WTC11 (cell line): Measurements from ENCODE around the gene CDK6. TPM values are rescaled to one million over a fixed set of nuclear protein-coding genes. Genes with fewer than 3 reads are reported as not detected.
A peak's percentile ranks its signal among the peaks of the same experiment; 100 is the strongest.

Source experiments
- ATAC-seq: fragments of 200-7000 bp; cut with Tn5 transposase; 2 replicates; pipeline ENCODE4 v1.10.0; 2021; ENCODE audit warnings: mild to moderate bottlenecking, moderate library complexity
- CTCF ChIA-PET: fragments of 300-600 bp; sonication (Branson Sonifier 250); formaldehyde crosslinking; loops from one replicate; lab custom pipeline; 2021; ENCODE audit warnings: antibody characterized with exemption; lab: Charles Lee
- POLR2A ChIA-PET: fragments of 350-600 bp; sonication (Branson Sonifier 250); formaldehyde crosslinking; loops from one replicate; lab custom pipeline; 2021; ENCODE audit warnings: antibody characterized with exemption; lab: Charles Lee
- DNase-seq: peaks from one replicate; pipeline ENCODE4 v3.0.0; 2021; ENCODE audit warnings: low spot score
- H3K27ac Mint-ChIP-seq: 2 replicates; pipeline ENCODE4 v1.8.0; 2021; ENCODE audit warnings: mixed read lengths
- H3K27me3 Mint-ChIP-seq: 2 replicates; pipeline ENCODE4 v1.8.0; 2021; ENCODE audit warnings: low read depth, mild to moderate bottlenecking, moderate library complexity, mixed read lengths
- H3K36me3 Mint-ChIP-seq: 2 replicates; pipeline ENCODE4 v1.8.0; 2021; ENCODE audit warnings: mixed read lengths
- H3K4me1 Mint-ChIP-seq: 2 replicates; pipeline ENCODE4 v1.8.0; 2022; ENCODE audit warnings: mixed read lengths
- H3K4me3 Mint-ChIP-seq: 2 replicates; pipeline ENCODE4 v1.8.0; 2021; ENCODE audit warnings: mild to moderate bottlenecking, moderate library complexity, mixed read lengths
- H3K9me3 Mint-ChIP-seq: 2 replicates; pipeline ENCODE4 v1.8.0; 2021; ENCODE audit warnings: mixed read lengths
- AR ChIP-seq: fragments of 250-450 bp; sonication (Bioruptor Pico); IDR thresholded peaks from 2 replicates; pipeline ENCODE4 v1.9.0; 2021; ENCODE audit warnings: mild to moderate bottlenecking
- ATF3 ChIP-seq: sonication (generic); formaldehyde crosslinking; conservative IDR thresholded peaks from 2 replicates; pipeline ENCODE4 v1.8.1; 2022; ENCODE audit warnings: mild to moderate bottlenecking, missing genetic modification reagents
- E2F5 ChIP-seq: sonication (generic); formaldehyde crosslinking; IDR thresholded peaks from 2 replicates; pipeline ENCODE4 v1.8.1; 2022; ENCODE audit warnings: mild to moderate bottlenecking, moderate library complexity, missing genetic modification reagents
- FOXP4 ChIP-seq: sonication (generic); formaldehyde crosslinking; IDR thresholded peaks from 2 replicates; pipeline ENCODE4 v1.8.0; 2022; ENCODE audit warnings: mild to moderate bottlenecking, missing genetic modification reagents
- GABPB1 ChIP-seq: sonication (generic); formaldehyde crosslinking; IDR thresholded peaks from 2 replicates; pipeline ENCODE4 v1.8.1; 2023; ENCODE audit warnings: mild to moderate bottlenecking, missing genetic modification reagents
- IRF2 ChIP-seq: sonication (generic); formaldehyde crosslinking; IDR thresholded peaks from 2 replicates; pipeline ENCODE4 v1.8.0; 2022; ENCODE audit warnings: low read depth, missing genetic modification reagents, borderline replicate concordance
- NFYB ChIP-seq: sonication (generic); formaldehyde crosslinking; conservative IDR thresholded peaks from 2 replicates; pipeline ENCODE4 v1.8.0; 2022; ENCODE audit warnings: low read depth, missing genetic modification reagents
- NR3C1 ChIP-seq: sonication (generic); formaldehyde crosslinking; conservative IDR thresholded peaks from 2 replicates; pipeline ENCODE4 v1.8.1; 2023; ENCODE audit warnings: low read depth, mild to moderate bottlenecking, missing genetic modification reagents
- TCF7 ChIP-seq: sonication (generic); formaldehyde crosslinking; IDR thresholded peaks from 2 replicates; pipeline ENCODE4 v1.8.0; 2022; ENCODE audit warnings: mild to moderate bottlenecking, low read depth, missing genetic modification reagents, moderate library complexity
- TP53 ChIP-seq: sonication (generic); formaldehyde crosslinking; IDR thresholded peaks from 2 replicates; pipeline ENCODE4 v1.8.1; 2023; ENCODE audit warnings: mild to moderate bottlenecking, missing genetic modification reagents
- USF2 ChIP-seq: sonication (generic); formaldehyde crosslinking; IDR thresholded peaks from 2 replicates; pipeline ENCODE4 v1.8.1; 2023; ENCODE audit warnings: mild to moderate bottlenecking, missing genetic modification reagents, moderate library complexity
- ZNF512 ChIP-seq: sonication (generic); formaldehyde crosslinking; IDR thresholded peaks from 2 replicates; pipeline ENCODE4 v1.8.1; 2022; ENCODE audit warnings: missing genetic modification reagents, borderline replicate concordance
- ZNF671 ChIP-seq: fragments of 250-450 bp; sonication (Bioruptor Pico); IDR thresholded peaks from 2 replicates; pipeline ENCODE4 v1.8.0; 2021; ENCODE audit warnings: mild to moderate bottlenecking
- total RNA-seq: library from RNA; stranded (reverse); gene quantifications from 3 replicates; pipeline ENCODE4 v1.2.3, GENCODE V29; 2021

CDK6 gene
- total RNA-seq, 1 experiment from 2014 or later: 47.2 TPM

- no peak for TF ChIP-seq ZNF512
- TF ChIP-seq ATF3: no peak
- no peak for TF ChIP-seq NR3C1 (CRISPR knock-in tag)
- no peak for TF ChIP-seq FOXP4 (CRISPR knock-in tag)
These were observed 16.2 kb downstream of the CDK6 start (continued) for GRCh38 chr7:92820191-92820590.

- peaks cover 17% of the 10 kb centered on the region for H3K36me3 Mint-ChIP-seq
- ATAC-seq (no peak), DNase-seq (no peak)
- CTCF ChIA-PET: interaction anchor here (0.8 kb wide), 1 partner anchor 227 kb away, joined by 3 read pairs; the partner anchor contains the start of gene FAM133B
- H3K27ac Mint-ChIP-seq: no peak overlapping the region
- peaks cover 53% of the 10 kb centered on the region for H3K4me1 Mint-ChIP-seq
- no peak for TF ChIP-seq IRF2
- no peak for TF ChIP-seq GABPB1 (CRISPR knock-in tag)
- TF ChIP-seq E2F5 (CRISPR knock-in tag): no peak
- TF ChIP-seq TCF7: no peak
- no peak for TF ChIP-seq USF2 (CRISPR knock-in tag)
- no peak for TF ChIP-seq NFYB (CRISPR knock-in tag)
- no peak for TF ChIP-seq AR (CRISPR knock-in tag)
- TF ChIP-seq TP53 (CRISPR knock-in tag): no peak
- TF ChIP-seq, all 79 proteins: peak for 0
- no peak overlapping the region for H3K4me3 Mint-ChIP-seq
- H3K9me3 Mint-ChIP-seq: peaks cover 21% of the 10 kb centered on the region
- POLR2A ChIA-PET: no interaction called here
- H3K27me3 Mint-ChIP-seq: no peaks in the 10 kb centered on the region
These were observed 19.0 kb downstream of the CDK6 start for GRCh38 chr7:92817398-92817797.

GRCh38 chr7:92815412-92815811 is 21.0 kb downstream of the CDK6 start:
- Mint-ChIP-seq H3K27ac (peak overlapping the region; percentile 2; the same call in 1 of the 2 replicates), H3K27me3 (no peaks in the 10 kb centered on the region), H3K4me1 (peaks cover 56% of the 10 kb centered on the region), H3K4me3 (no peak overlapping the region), H3K9me3 (peaks cover 21% of the 10 kb centered on the region), H3K36me3 (peaks cover 17% of the 10 kb centered on the region)
- POLR2A ChIA-PET: no interaction called here
- DNase-seq (no peak), ATAC-seq (no peak)
- TF ChIP-seq ZNF671 (CRISPR knock-in tag): no peak
- CTCF ChIA-PET: no interaction called here
